H9 (cell line): ENCODE data around the gene ECEL1. TPM values are rescaled to one million over a fixed set of nuclear protein-coding genes. Genes with fewer than 3 reads are reported as not detected.

Experiments
- DNase-seq: peaks from one replicate; pipeline ENCODE4 v3.0.0-alpha.2; 2017
- H2AFZ ChIP-seq: one replicate; pipeline ENCODE4 v1.6.1; 2013; ENCODE audit warnings: mild to moderate bottlenecking, low read length, control low read depth, moderate library complexity
- H2AK5ac ChIP-seq: 2 replicates; pipeline ENCODE4 v1.6.1; 2013; ENCODE audit warnings: low read length, control low read depth, mixed read lengths; ENCODE audit not compliant: insufficient read length
- H2BK120ac ChIP-seq: one replicate; pipeline ENCODE4 v1.6.1; 2013; ENCODE audit warnings: low read depth, mild to moderate bottlenecking, low read length, control low read depth, inconsistent platforms; ENCODE audit not compliant: poor library complexity, severe bottlenecking
- H2BK12ac ChIP-seq: 2 replicates; pipeline ENCODE4 v1.6.1; 2013; ENCODE audit warnings: low read length, control low read depth, mixed read lengths, low read depth; ENCODE audit not compliant: insufficient read length
- H2BK15ac ChIP-seq: 2 replicates; pipeline ENCODE4 v1.6.1; 2013; ENCODE audit warnings: low read depth, low read length, control low read depth
- H2BK20ac ChIP-seq: one replicate; pipeline ENCODE4 v1.6.1; 2013; ENCODE audit warnings: low read depth, mild to moderate bottlenecking, low read length, control low read depth, inconsistent platforms; ENCODE audit not compliant: poor library complexity, severe bottlenecking
- H2BK5ac ChIP-seq: 2 replicates; pipeline ENCODE4 v1.6.1; 2013; ENCODE audit warnings: low read length, control low read depth, mixed read lengths; ENCODE audit not compliant: insufficient read length
- H3K14ac ChIP-seq: 2 replicates; pipeline ENCODE4 v1.6.1; 2013; ENCODE audit warnings: low read length, control low read depth; ENCODE audit not compliant: insufficient read depth
- H3K18ac ChIP-seq: 2 replicates; pipeline ENCODE4 v1.6.1; 2013; ENCODE audit warnings: low read depth, mild to moderate bottlenecking, mixed read lengths, low read length, control low read depth; ENCODE audit not compliant: insufficient read length
- H3K23ac ChIP-seq: 2 replicates; pipeline ENCODE4 v1.6.1; 2013; ENCODE audit warnings: low read length, control low read depth, mixed read lengths, low read depth; ENCODE audit not compliant: insufficient read length
- H3K23me2 ChIP-seq: 2 replicates; pipeline ENCODE4 v1.6.1; 2013; ENCODE audit warnings: low read depth, mild to moderate bottlenecking, mixed read lengths, low read length, control low read depth; ENCODE audit not compliant: insufficient read length, poor library complexity, severe bottlenecking
- H3K27ac ChIP-seq: 2 replicates; pipeline ENCODE4 v1.5.1; 2013; ENCODE audit warnings: low read length, control low read depth, mixed read lengths, low read depth; ENCODE audit not compliant: insufficient read length
- H3K27me3 ChIP-seq: 2 replicates; pipeline ENCODE4 v1.6.1; 2013; ENCODE audit warnings: low read length, control low read depth, inconsistent platforms; ENCODE audit not compliant: insufficient read depth
- H3K4ac ChIP-seq: 2 replicates; pipeline ENCODE4 v1.6.1; 2013; ENCODE audit warnings: low read depth, mild to moderate bottlenecking, control low read depth, inconsistent platforms, low read length, moderate library complexity
- H3K4me1 ChIP-seq: 2 replicates; pipeline ENCODE4 v1.6.1; 2013; ENCODE audit warnings: low read length, control low read depth, inconsistent platforms; ENCODE audit not compliant: insufficient read depth
- H3K4me2 ChIP-seq: 2 replicates; pipeline ENCODE4 v1.6.1; 2013; ENCODE audit warnings: low read length, control low read depth, mixed read lengths; ENCODE audit not compliant: insufficient read length, insufficient read depth
- H3K56ac ChIP-seq: 2 replicates; pipeline ENCODE4 v1.6.1; 2013; ENCODE audit warnings: low read depth, mild to moderate bottlenecking, mixed read lengths, low read length, control low read depth; ENCODE audit not compliant: insufficient read length
- H3K79me1 ChIP-seq: 2 replicates; pipeline ENCODE4 v1.6.1; 2013; ENCODE audit warnings: low read depth, mild to moderate bottlenecking, moderate library complexity, low read length, control low read depth, inconsistent platforms; ENCODE audit not compliant: insufficient read depth, poor library complexity, severe bottlenecking
- H3K79me2 ChIP-seq: 2 replicates; pipeline ENCODE4 v1.6.1; 2013; ENCODE audit warnings: low read length, control low read depth, inconsistent platforms; ENCODE audit not compliant: insufficient read depth
- H3K9ac ChIP-seq: 2 replicates; pipeline ENCODE4 v1.6.1; 2013; ENCODE audit warnings: low read length, control low read depth, mixed read lengths; ENCODE audit not compliant: insufficient read length; ENCODE audit errors: extremely low read depth
- H3K9me3 ChIP-seq: one replicate; pipeline ENCODE4 v1.6.1; 2013; ENCODE audit warnings: low read depth, low read length, inconsistent platforms; ENCODE audit not compliant: control insufficient read depth
- H3T11ph ChIP-seq: one replicate; pipeline ENCODE4 v1.6.1; 2013; ENCODE audit warnings: mild to moderate bottlenecking, low read length, control low read depth, inconsistent platforms
- H4K20me1 ChIP-seq: one replicate; pipeline ENCODE4 v1.6.1; 2013; ENCODE audit not compliant: control insufficient read depth, insufficient read length, insufficient read depth
- H4K5ac ChIP-seq: 2 replicates; pipeline ENCODE4 v1.6.1; 2013; ENCODE audit warnings: low read depth, mild to moderate bottlenecking, mixed read lengths, low read length, control low read depth; ENCODE audit not compliant: insufficient read length
- H4K8ac ChIP-seq: replicated peaks from 2 replicates; pipeline ENCODE4 v1.6.1; 2013; ENCODE audit warnings: low read length, control low read depth, mixed read lengths, low read depth; ENCODE audit not compliant: insufficient read length
- H4K91ac ChIP-seq: 2 replicates; pipeline ENCODE4 v1.6.1; 2013; ENCODE audit warnings: low read depth, mild to moderate bottlenecking, moderate library complexity, mixed read lengths, low read length, control low read depth; ENCODE audit not compliant: insufficient read length
- H3K27ac Mint-ChIP-seq, 3 experiments: 2 replicates in 2 of 3; 3 replicates in 1 of 3; pipeline ENCODE4 v1.8.0; 2020 to 2021; ENCODE audit warnings: mixed read lengths in 3 of 3, mild to moderate bottlenecking in 1 of 3, moderate library complexity in 1 of 3
- H3K27me3 Mint-ChIP-seq: 2 replicates; pipeline ENCODE4 v1.8.0; 2021; ENCODE audit warnings: low read depth, mild to moderate bottlenecking, moderate library complexity, mixed read lengths
- H3K36me3 Mint-ChIP-seq, 3 experiments: 2 replicates in 2 of 3; 3 replicates in 1 of 3; pipeline ENCODE4 v1.8.0; 2020 to 2021; ENCODE audit warnings: low read depth in 3 of 3, mixed read lengths in 3 of 3; ENCODE audit not compliant: insufficient read depth in 1 of 3
- H3K4me1 Mint-ChIP-seq, 2 experiments: 2 replicates each; pipeline ENCODE4 v1.8.0; 2020; ENCODE audit warnings: mixed read lengths in 2 of 2
- H3K4me3 Mint-ChIP-seq, 2 experiments: 2 replicates in 1 of 2; 3 replicates in 1 of 2; pipeline ENCODE4 v1.8.0; 2020 to 2021; ENCODE audit warnings: mild to moderate bottlenecking in 2 of 2, mixed read lengths in 2 of 2, moderate library complexity in 1 of 2
- H3K9me3 Mint-ChIP-seq, 2 experiments: 2 replicates in 1 of 2; 3 replicates in 1 of 2; pipeline ENCODE4 v1.8.0; 2020; ENCODE audit warnings: mild to moderate bottlenecking in 2 of 2, mixed read lengths in 2 of 2, moderate library complexity in 1 of 2
- CTCF ChIP-seq: fragments of 200-600 bp; sonication (generic); conservative IDR thresholded peaks from 3 replicates; pipeline ENCODE4 v1.8.0; 2021; ENCODE audit warnings: antibody characterized with exemption, mild to moderate bottlenecking
- WGBS: extraction: QIAGEN DNeasy Blood & Tissue Kit; methylation state at CpG from one replicate; pipeline ENCODE4 v1.1.7; 2013; ENCODE audit warnings: missing lambda C conversion rate, low lambda C conversion rate, mixed read lengths; ENCODE audit not compliant: insufficient read length; ENCODE audit errors: extremely low coverage; 5-methylcytosine and 5-hydroxymethylcytosine counted together
- total RNA-seq: library from RNA; stranded (reverse); gene quantifications from 2 replicates; pipeline ENCODE4 v1.2.1, GENCODE V29; 2021

Gene ECEL1
- total RNA-seq, 1 experiment from 2014 or later = 8.4 TPM

GRCh38 chr2:232432598-232433184, 54.9 kb downstream of the ECEL1 start:
- no peak overlapping the region for H2BK5ac ChIP-seq
- H3K4me2 ChIP-seq = no peak overlapping the region
- H3K9ac ChIP-seq = no peak overlapping the region
- H2BK20ac ChIP-seq = no peak overlapping the region
- peak; percentile 90 for DNase-seq
- no peak overlapping the region for H4K8ac ChIP-seq
- Mint-ChIP-seq H3K27ac (no peak overlapping the region), H3K27me3 (no peaks in the 10 kb centered on the region; the same call in none of the 2 replicates), H3K36me3 (no peaks in the 10 kb centered on the region; a peak in 1 of 7 replicates), H3K4me1 (peaks cover 10 to 22% of the 10 kb centered on the region in 2 experiments), H3K9me3 (no peaks in the 10 kb centered on the region), H3K4me3 (no peak overlapping the region)
- no peak overlapping the region for H2BK120ac ChIP-seq
- H3K27ac ChIP-seq = no peak overlapping the region
- no peak overlapping the region for H2AFZ ChIP-seq
- H3K56ac ChIP-seq = no peak overlapping the region
- H3K27me3 ChIP-seq = no peaks in the 10 kb centered on the region; the same call in 1 of the 2 replicates
- no peaks in the 10 kb centered on the region for H3K4me1 ChIP-seq
- no peaks in the 10 kb centered on the region for H3K79me1 ChIP-seq
- no peaks in the 10 kb centered on the region for H3K9me3 ChIP-seq
- no peak overlapping the region for H3T11ph ChIP-seq
- no peaks in the 10 kb centered on the region for H3K23me2 ChIP-seq
- no peak overlapping the region for H3K4ac ChIP-seq
- H3K14ac ChIP-seq = no peak overlapping the region
- H4K20me1 ChIP-seq = no peaks in the 10 kb centered on the region
- H4K5ac ChIP-seq = no peak overlapping the region
- no peak overlapping the region for H3K18ac ChIP-seq
- H3K79me2 ChIP-seq = no peaks in the 10 kb centered on the region
- no peak overlapping the region for H2BK12ac ChIP-seq
- H4K91ac ChIP-seq = no peak overlapping the region
- no CpG with 5 or more reads among the region's 16 CpGs for WGBS
- no peak overlapping the region for H3K23ac ChIP-seq
- TF ChIP-seq CTCF = peak; percentile 77
- no peak overlapping the region for H2AK5ac ChIP-seq
- no peak overlapping the region for H2BK15ac ChIP-seq
